Measurements from ENCODE around the gene LINC00237.

Gene LINC00237

DNA sequence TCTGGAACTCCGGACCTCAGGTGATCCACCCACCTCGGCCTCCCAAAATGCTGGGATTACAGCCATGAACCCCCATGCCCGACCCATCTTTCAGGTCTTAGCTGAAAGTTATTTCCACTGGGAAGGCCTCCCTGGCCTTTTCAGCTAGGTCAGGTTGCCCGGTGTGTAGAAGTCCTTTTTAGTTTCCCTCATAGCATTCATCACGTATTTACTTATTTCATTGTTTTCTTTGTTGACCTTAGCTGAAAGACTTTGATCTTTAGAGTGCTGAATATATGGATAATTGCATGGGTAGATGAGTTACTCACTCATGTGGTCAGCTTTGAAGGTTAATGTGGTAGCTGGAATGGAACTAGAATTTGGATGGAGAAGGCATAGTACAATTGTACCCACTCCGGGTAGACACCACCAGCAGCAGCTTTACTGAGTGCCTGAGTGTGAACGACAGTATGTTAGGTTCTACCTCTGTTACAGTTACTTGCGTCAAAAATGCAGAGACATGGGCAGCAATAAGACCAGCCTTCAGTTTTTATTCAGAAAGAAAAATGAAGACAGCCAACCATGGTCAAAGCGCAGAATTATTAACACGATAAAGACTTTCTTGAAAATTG, 28.8 kb upstream of the LINC00237 start:
- H4K20me1 ChIP-seq (ENCODE audit: control insufficient read depth, insufficient read depth, low read depth, low read length) = no peaks in the 10 kb centered on the region
- H3K4me1 ChIP-seq (ENCODE audit: control insufficient read depth, low read length) = no peaks in the 10 kb centered on the region
- no peaks in the 10 kb centered on the region for H3F3A ChIP-seq (ENCODE audit: control insufficient read depth, insufficient read depth)
- H3K9me2 ChIP-seq (replicated peaks; ENCODE audit: control insufficient read depth, low read length) = no peaks in the 10 kb centered on the region
- H3K27ac ChIP-seq (ENCODE audit: low read depth, low read length) = no peak overlapping the region
- no peak overlapping the region for H3K4me2 ChIP-seq (ENCODE audit: low read length)
- no peak overlapping the region for H3K4me3 ChIP-seq (ENCODE audit: low read length)
- no peaks in the 10 kb centered on the region for H3K27me3 ChIP-seq (ENCODE audit: control insufficient read depth, low read length)
- no peak for TF ChIP-seq EZH2phosphoT487 (IDR thresholded peaks at IDR 0.05; ENCODE audit: borderline replicate concordance, low read length)
- TF ChIP-seq, protein P1, sequence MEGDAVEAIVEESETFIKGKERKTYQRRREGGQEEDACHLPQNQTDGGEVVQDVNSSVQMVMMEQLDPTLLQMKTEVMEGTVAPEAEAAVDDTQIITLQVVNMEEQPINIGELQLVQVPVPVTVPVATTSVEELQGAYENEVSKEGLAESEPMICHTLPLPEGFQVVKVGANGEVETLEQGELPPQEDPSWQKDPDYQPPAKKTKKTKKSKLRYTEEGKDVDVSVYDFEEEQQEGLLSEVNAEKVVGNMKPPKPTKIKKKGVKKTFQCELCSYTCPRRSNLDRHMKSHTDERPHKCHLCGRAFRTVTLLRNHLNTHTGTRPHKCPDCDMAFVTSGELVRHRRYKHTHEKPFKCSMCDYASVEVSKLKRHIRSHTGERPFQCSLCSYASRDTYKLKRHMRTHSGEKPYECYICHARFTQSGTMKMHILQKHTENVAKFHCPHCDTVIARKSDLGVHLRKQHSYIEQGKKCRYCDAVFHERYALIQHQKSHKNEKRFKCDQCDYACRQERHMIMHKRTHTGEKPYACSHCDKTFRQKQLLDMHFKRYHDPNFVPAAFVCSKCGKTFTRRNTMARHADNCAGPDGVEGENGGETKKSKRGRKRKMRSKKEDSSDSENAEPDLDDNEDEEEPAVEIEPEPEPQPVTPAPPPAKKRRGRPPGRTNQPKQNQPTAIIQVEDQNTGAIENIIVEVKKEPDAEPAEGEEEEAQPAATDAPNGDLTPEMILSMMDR (IDR thresholded peaks at IDR 0.05; ENCODE audit: low read depth, low read length, poor library complexity, severe bottlenecking) = no peak
- peaks cover under 1% of the 10 kb centered on the region; the same call in 1 of the 2 replicates for H3K36me3 ChIP-seq (ENCODE audit: control insufficient read depth, low read length)
- no peaks in the 10 kb centered on the region for H3K79me2 ChIP-seq (ENCODE audit: control insufficient read depth, low read length)
- no peaks in the 10 kb centered on the region for H3K9me3 ChIP-seq (ENCODE audit: control insufficient read depth, insufficient read depth, low read length)

GRCh38 chr20:21133917-21134622, 27.9 kb upstream of the LINC00237 start:
- Histone ChIP-seq H3K79me2 (ENCODE audit: control insufficient read depth, low read length) (no peaks in the 10 kb centered on the region), H3F3A (ENCODE audit: control insufficient read depth, insufficient read depth) (no peaks in the 10 kb centered on the region), H3K4me3 (ENCODE audit: low read length) (no peak overlapping the region), H3K9me3 (ENCODE audit: control insufficient read depth, insufficient read depth, low read length) (no peaks in the 10 kb centered on the region), H3K4me2 (ENCODE audit: low read length) (no peak overlapping the region), H3K27ac (ENCODE audit: low read depth, low read length) (no peak overlapping the region), H3K4me1 (ENCODE audit: control insufficient read depth, low read length) (no peaks in the 10 kb centered on the region), H3K36me3 (ENCODE audit: control insufficient read depth, low read length) (no peaks in the 10 kb centered on the region; the same call in 1 of the 2 replicates), H3K9me2 (replicated peaks; ENCODE audit: control insufficient read depth, low read length) (no peaks in the 10 kb centered on the region), H4K20me1 (ENCODE audit: control insufficient read depth, insufficient read depth, low read depth, low read length) (no peaks in the 10 kb centered on the region), H3K27me3 (ENCODE audit: control insufficient read depth, low read length) (no peaks in the 10 kb centered on the region)
- TF ChIP-seq, protein P1 (IDR thresholded peaks at IDR 0.05; ENCODE audit: low read depth, low read length, poor library complexity, severe bottlenecking) = no peak
- TF ChIP-seq EZH2phosphoT487 (IDR thresholded peaks at IDR 0.05; ENCODE audit: borderline replicate concordance, low read length) = no peak

DNA sequence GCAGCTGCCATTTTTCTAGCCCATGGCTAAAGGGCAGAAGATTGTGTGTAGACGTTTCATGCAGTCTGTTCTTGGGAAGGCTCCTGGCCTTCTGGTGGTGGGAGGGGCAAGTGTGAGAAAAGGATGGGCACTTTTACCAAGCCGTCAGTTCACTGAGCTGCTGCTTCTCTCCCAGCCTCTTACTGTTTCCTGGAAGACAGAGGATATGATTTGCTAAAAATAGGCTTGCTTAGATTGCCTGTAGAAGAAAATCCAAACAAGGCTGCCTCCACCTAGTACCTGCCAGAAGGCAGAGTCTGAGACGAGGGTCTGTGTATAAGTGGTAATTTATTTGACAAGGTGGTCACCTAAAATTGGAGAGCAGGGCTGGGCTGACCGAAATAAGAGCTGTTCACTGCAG, 27.2 kb upstream of the LINC00237 start:
- no peaks in the 10 kb centered on the region; the same call in 1 of the 2 replicates for H3K79me2 ChIP-seq (ENCODE audit: control insufficient read depth, low read length)
- H3K4me3 ChIP-seq (ENCODE audit: low read length) = no peak overlapping the region
- no peaks in the 10 kb centered on the region for H4K20me1 ChIP-seq (ENCODE audit: control insufficient read depth, insufficient read depth, low read depth, low read length)
- no peaks in the 10 kb centered on the region; the same call in 1 of the 2 replicates for H3K36me3 ChIP-seq (ENCODE audit: control insufficient read depth, low read length)
- no peaks in the 10 kb centered on the region for H3F3A ChIP-seq (ENCODE audit: control insufficient read depth, insufficient read depth)
- no peaks in the 10 kb centered on the region for H3K9me3 ChIP-seq (ENCODE audit: control insufficient read depth, insufficient read depth, low read length)
- H3K27me3 ChIP-seq (ENCODE audit: control insufficient read depth, low read length) = no peaks in the 10 kb centered on the region
- no peaks in the 10 kb centered on the region for H3K4me1 ChIP-seq (ENCODE audit: control insufficient read depth, low read length)
- H3K27ac ChIP-seq (ENCODE audit: low read depth, low read length) = no peak overlapping the region
- no peaks in the 10 kb centered on the region for H3K9me2 ChIP-seq (replicated peaks; ENCODE audit: control insufficient read depth, low read length)
- TF ChIP-seq, protein P1 (IDR thresholded peaks at IDR 0.05; ENCODE audit: low read depth, low read length, poor library complexity, severe bottlenecking) = no peak
- TF ChIP-seq EZH2phosphoT487 (IDR thresholded peaks at IDR 0.05; ENCODE audit: borderline replicate concordance, low read length) = no peak
- no peak overlapping the region for H3K4me2 ChIP-seq (ENCODE audit: low read length)
